Nephron (organoid): Measurements from ENCODE around the gene SENP3.

Experiments used
- H3K27ac Mint-ChIP-seq, 3 experiments: 2 replicates each; pipeline ENCODE4 v1.8.0; 2020; ENCODE audit warnings: mixed read lengths in 3 of 3, mild to moderate bottlenecking in 2 of 3, moderate library complexity in 1 of 3
- H3K27me3 Mint-ChIP-seq: 2 replicates; pipeline ENCODE4 v1.8.0; 2021; ENCODE audit warnings: low read depth, mild to moderate bottlenecking, moderate library complexity, mixed read lengths
- H3K36me3 Mint-ChIP-seq: 2 replicates; pipeline ENCODE4 v1.8.0; 2020; ENCODE audit warnings: low read depth, mixed read lengths
- H3K4me1 Mint-ChIP-seq: 2 replicates; pipeline ENCODE4 v1.8.0; 2020; ENCODE audit warnings: mixed read lengths
- H3K4me3 Mint-ChIP-seq, 3 experiments: 2 replicates each; pipeline ENCODE4 v1.8.0; 2020; ENCODE audit warnings: mild to moderate bottlenecking in 3 of 3, mixed read lengths in 3 of 3, moderate library complexity in 2 of 3
- H3K9me3 Mint-ChIP-seq: 2 replicates; pipeline ENCODE4 v1.8.0; 2020; ENCODE audit warnings: mixed read lengths
- TF ChIP-seq, protein P1 (sequence below), 3 experiments: fragments of 200-600 bp; sonication (generic); IDR thresholded peaks; one replicate each; pipeline ENCODE4 v1.5.0; 2021; ENCODE audit warnings: antibody characterized with exemption in 3 of 3; ENCODE audit not compliant: unreplicated experiment in 3 of 3

SENP3 gene

DNA sequence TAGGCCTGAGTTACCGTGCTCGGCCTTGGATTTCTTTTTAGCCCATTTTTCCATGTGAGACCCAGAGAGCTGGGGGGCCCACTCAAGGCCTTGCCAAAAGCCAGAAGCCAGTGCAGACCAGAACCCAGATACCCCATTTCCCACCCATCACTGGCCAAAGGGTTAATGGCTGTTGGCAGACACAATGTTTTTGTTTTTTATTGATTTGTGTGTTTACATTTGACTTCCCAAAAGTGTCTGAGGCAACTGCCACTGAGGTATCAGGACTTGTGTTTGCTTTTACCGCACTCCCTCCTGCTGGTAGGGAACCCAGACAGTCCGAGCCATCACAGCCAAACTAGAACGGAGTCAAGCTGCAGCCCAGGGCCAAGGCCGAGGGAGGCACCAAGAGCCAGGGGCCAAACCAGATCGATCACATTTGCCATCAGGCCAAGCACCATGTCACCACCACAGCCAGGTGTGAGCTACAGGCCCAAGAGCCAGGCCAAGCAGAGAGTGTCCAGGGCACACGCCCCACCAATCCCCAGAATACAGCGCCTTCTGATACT is 20.6 kb upstream of the SENP3 start:
- peak overlapping the region in 1 of 3 experiments; percentile 55 for H3K27ac Mint-ChIP-seq
- H3K4me3 Mint-ChIP-seq = no peak overlapping the region
- no peaks in the 10 kb centered on the region for H3K36me3 Mint-ChIP-seq
- H3K27me3 Mint-ChIP-seq = peaks cover 3% of the 10 kb centered on the region
- TF ChIP-seq, protein P1, sequence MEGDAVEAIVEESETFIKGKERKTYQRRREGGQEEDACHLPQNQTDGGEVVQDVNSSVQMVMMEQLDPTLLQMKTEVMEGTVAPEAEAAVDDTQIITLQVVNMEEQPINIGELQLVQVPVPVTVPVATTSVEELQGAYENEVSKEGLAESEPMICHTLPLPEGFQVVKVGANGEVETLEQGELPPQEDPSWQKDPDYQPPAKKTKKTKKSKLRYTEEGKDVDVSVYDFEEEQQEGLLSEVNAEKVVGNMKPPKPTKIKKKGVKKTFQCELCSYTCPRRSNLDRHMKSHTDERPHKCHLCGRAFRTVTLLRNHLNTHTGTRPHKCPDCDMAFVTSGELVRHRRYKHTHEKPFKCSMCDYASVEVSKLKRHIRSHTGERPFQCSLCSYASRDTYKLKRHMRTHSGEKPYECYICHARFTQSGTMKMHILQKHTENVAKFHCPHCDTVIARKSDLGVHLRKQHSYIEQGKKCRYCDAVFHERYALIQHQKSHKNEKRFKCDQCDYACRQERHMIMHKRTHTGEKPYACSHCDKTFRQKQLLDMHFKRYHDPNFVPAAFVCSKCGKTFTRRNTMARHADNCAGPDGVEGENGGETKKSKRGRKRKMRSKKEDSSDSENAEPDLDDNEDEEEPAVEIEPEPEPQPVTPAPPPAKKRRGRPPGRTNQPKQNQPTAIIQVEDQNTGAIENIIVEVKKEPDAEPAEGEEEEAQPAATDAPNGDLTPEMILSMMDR (IDR thresholded peaks at IDR 0.05; ENCODE audit: unreplicated experiment in 3 of 3) = no peak
- peaks cover 3% of the 10 kb centered on the region for H3K9me3 Mint-ChIP-seq
- H3K4me1 Mint-ChIP-seq = peaks cover 5% of the 10 kb centered on the region

DNA sequence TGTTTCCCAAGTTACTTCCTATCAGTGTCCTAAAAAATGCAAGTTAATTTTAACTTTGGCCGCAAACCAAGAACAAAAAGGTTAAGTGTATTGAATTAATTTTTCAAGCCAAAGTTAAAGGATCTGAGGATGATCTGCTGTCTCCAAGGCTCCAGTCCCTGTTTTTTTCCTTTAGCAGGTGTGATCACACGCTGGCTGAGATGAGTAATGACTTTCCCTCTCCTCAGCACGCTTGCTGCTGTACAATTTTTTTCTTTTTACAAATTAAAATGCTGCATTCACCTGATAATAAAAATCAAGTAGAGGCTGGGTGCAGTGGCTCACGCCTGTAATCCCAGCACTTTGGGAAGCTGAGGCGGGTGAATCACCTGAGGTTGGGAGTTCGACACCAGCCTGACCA is 16.8 kb upstream of the SENP3 start:
- TF ChIP-seq, protein P1 (IDR thresholded peaks at IDR 0.05; ENCODE audit: unreplicated experiment in 3 of 3) = no peak
- H3K4me1 Mint-ChIP-seq = peaks cover 15% of the 10 kb centered on the region
- H3K27ac Mint-ChIP-seq = peak overlapping the region in 1 of 3 experiments; percentile 38
- no peaks in the 10 kb centered on the region for H3K36me3 Mint-ChIP-seq
- no peak overlapping the region for H3K4me3 Mint-ChIP-seq
- H3K27me3 Mint-ChIP-seq = peaks cover 7% of the 10 kb centered on the region
- no peaks in the 10 kb centered on the region for H3K9me3 Mint-ChIP-seq

DNA sequence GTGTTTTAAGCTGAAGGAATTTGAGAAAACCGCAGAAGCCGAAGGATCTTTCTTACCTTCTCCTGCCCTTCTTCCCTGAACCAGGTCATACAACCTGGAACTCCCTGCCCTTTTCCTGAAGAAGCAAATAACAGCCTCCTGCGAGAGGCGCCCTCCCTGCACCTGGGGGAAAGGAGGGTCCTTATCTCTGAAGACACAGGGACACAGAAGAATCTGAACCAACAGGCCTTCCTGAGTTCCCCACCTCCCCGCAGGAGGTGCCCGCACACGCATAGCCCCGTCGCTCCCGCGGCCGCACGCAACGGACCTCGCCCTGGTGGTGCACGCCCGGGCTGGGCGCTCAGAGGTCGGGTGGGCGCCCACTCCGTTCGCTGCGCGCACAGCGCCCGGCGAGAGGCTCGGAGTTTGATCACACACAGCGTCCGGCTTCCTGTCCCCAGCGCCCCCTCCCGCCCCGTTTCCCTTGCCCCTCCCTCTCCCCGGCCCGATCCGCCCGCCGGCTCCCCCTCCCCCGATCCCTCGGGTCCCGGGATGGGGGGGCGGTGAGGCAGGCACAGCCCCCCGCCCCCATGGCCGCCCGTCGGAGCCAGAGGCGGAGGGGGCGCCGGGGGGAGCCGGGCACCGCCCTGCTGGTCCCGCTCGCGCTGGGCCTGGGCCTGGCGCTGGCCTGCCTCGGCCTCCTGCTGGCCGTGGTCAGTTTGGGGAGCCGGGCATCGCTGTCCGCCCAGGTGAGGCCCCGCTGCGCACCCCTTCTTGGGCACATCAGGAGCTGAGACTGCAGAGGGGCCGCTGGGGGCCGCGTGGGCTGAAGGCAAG is 12.9 kb upstream of the SENP3 start, which contains the start of gene TNFSF12:
Gene TNFSF12 (plus strand): TSS at position 474 of the 816 bp plus-strand sequence. CDS start 96 bp downstream, at position 570.
- Mint-ChIP-seq H3K4me1 (peaks cover 24% of the 10 kb centered on the region), H3K27me3 (peaks cover 7% of the 10 kb centered on the region)

DNA sequence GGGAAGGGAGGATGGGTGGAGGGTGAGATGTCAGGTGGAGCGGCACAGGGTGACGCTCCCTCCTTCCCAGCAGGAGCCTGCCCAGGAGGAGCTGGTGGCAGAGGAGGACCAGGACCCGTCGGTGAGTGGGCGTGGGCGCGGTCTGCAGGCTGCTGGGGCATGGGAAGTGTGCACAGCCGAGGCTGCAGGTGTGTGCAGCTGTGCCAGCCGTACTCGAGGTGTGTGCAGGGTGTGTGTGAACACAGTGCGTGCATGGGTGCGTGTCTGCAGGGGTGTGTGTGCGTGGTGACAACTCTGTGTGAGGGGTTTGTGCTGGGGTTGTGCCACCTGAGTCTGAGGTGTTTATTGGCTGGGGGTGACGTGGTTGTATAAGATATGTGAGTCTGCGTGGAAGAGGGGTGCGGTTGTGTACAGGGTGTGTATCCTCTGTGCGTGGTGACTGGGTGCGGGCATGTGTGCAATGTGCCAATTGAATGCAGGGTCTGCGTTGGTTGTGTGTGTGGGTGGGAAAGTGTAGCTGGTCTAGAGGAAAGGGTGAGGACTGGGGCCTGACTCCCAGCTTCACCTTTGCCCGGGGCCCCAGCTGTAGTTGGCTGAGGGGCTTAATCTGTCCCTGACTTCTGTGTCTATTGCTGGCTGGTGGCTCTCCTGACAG is 12.2 kb upstream of the SENP3 start:
- Mint-ChIP-seq H3K36me3 (peaks cover 4% of the 10 kb centered on the region), H3K4me1 (peaks cover 24% of the 10 kb centered on the region), H3K9me3 (no peaks in the 10 kb centered on the region), H3K27me3 (peaks cover 7% of the 10 kb centered on the region), H3K27ac (peak overlapping the region; percentile 84 to 90 (median 90)), H3K4me3 (peak overlapping the region; percentile 76 to 79 (median 78))
- TF ChIP-seq, protein P1 (IDR thresholded peaks at IDR 0.05; ENCODE audit: unreplicated experiment in 3 of 3) = no peak

More for the DNA sequence above, 12.9 kb upstream of the SENP3 start, which contains the start of gene TNFSF12:
- Mint-ChIP-seq H3K9me3 (no peaks in the 10 kb centered on the region), H3K36me3 (peaks cover 4% of the 10 kb centered on the region), H3K4me3 (peak within 1 kb of the TSS; percentile 78 to 80 (median 80)), H3K27ac (peak within 1 kb of the TSS; percentile 84 to 90 (median 90))
- TF ChIP-seq, protein P1 (IDR thresholded peaks at IDR 0.05; ENCODE audit: unreplicated experiment in 3 of 3) = peak in 1 of 3 experiments; percentile 18

DNA sequence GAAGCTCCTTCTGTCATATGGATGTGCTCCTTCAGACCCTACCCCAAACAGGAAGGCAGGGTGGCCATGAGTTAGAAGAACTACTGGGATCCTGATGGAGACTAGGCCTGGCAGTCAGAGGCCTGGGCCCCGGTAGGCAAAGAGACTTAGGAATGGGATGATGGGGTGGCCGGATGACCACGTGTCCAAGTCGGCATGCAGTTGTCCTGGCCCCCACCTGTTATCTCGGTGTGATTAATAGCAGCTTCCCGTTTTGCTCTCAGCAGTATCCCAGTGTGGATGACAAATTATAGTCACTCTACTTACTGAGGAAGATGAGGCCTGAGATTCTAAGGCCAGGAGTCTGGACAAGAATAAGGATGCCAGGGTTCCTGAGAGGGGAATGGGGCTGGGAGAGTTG is 11.4 kb upstream of the SENP3 start:
- Mint-ChIP-seq H3K36me3 (peaks cover 4% of the 10 kb centered on the region), H3K4me1 (peaks cover 29% of the 10 kb centered on the region), H3K9me3 (no peaks in the 10 kb centered on the region), H3K27me3 (peaks cover 7% of the 10 kb centered on the region), H3K27ac (peak overlapping the region; percentile 84 to 90 (median 90)), H3K4me3 (peak overlapping the region; percentile 76 to 79 (median 78))
- TF ChIP-seq, protein P1 (IDR thresholded peaks at IDR 0.05; ENCODE audit: unreplicated experiment in 3 of 3) = no peak
